AG04449 (cell line): Measurements from ENCODE around the gene OR56B1.

Source experiments
- CTCF ChIA-PET: fragments of 350-600 bp; formaldehyde crosslinking; extraction: SDS; loops from one replicate; lab custom pipeline; 2021; ENCODE audit warnings: antibody characterized with exemption; lab: Yijun Ruan, JAX
- POLR2A ChIA-PET: fragments of 400-600, 350-600 bp; formaldehyde crosslinking; extraction: SDS; loops from one replicate; lab custom pipeline; 2020; ENCODE audit warnings: antibody characterized with exemption, inconsistent platforms; lab: Yijun Ruan, JAX
- DNase-seq: peaks from one replicate; pipeline ENCODE4 v3.0.0-alpha.2; 2010; ENCODE audit warnings: low read depth, low spot score
- H3K4me3 ChIP-seq: 2 replicates; pipeline ENCODE4 v1.5.1; 2011; ENCODE audit warnings: low read depth, mild to moderate bottlenecking, control low read depth, low read length
- CTCF ChIP-seq: IDR thresholded peaks from one replicate; pipeline ENCODE4 v1.5.1; 2011; ENCODE audit warnings: mild to moderate bottlenecking, moderate library complexity, low read length, control low read depth, inconsistent platforms; ENCODE audit not compliant: insufficient read depth; ENCODE audit errors: missing control alignments

OR56B1 gene

GRCh38 chr11:5691964-5692361 lies 44.3 kb upstream of the OR56B1 start:
- no peak for TF ChIP-seq CTCF
- no peak overlapping the region for H3K4me3 ChIP-seq
- no peak for DNase-seq
- POLR2A ChIA-PET, result no interaction called here
- CTCF ChIA-PET, result interaction anchor here (2.3 kb wide), 1 partner anchor 92 kb away, joined by 6 read pairs; no protein-coding TSS in a partner anchor

DNA sequence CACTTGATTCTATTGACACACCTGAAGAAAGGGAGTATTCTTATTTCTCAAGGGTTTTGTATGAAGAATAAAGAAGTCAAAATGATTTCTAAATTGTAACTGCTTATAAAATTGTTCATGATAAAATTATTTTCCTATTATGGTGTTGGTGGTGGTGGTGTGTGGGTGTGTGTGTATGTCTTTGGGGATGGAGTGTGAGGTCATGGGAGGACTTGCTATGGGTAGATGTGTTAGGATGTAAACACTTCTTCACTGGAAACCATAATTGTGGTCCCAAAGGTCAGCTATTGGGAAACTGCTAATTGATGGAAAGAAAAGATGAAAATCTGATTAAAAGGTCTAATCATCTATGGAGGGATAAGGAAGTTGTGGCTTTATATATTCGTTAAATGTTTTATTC lies 41.6 kb upstream of the OR56B1 start:
- ChIA-PET POLR2A (no interaction called here), CTCF (no interaction called here)
- TF ChIP-seq CTCF, result no peak
- DNase-seq, result no peak
- H3K4me3 ChIP-seq, result no peak overlapping the region

- ChIA-PET CTCF (interaction anchor here (1.0 kb wide), 1 partner anchor 220 kb away, joined by 4 read pairs; no protein-coding TSS in a partner anchor), POLR2A (no interaction called here)
- H3K4me3 ChIP-seq, result no peak overlapping the region
- DNase-seq, result no peak
- TF ChIP-seq CTCF, result no peak
Observed at GRCh38 chr11:5695580-5695979, 40.7 kb upstream of the OR56B1 start.

- ChIA-PET POLR2A (no interaction called here), CTCF (no interaction called here)
- TF ChIP-seq CTCF, result no peak
- H3K4me3 ChIP-seq, result no peak overlapping the region
- no peak for DNase-seq
Observed at GRCh38 chr11:5696210-5696609, 40.0 kb upstream of the OR56B1 start.

- no peak overlapping the region for H3K4me3 ChIP-seq
- no peak for DNase-seq
- ChIA-PET POLR2A (interaction anchor here (0.6 kb wide), 1 partner anchor 159 kb away, joined by 3 read pairs; no protein-coding TSS in a partner anchor), CTCF (no interaction called here)
- TF ChIP-seq CTCF, result no peak
Observed at GRCh38 chr11:5698281-5698680, 38.0 kb upstream of the OR56B1 start.

- no peak for DNase-seq
- ChIA-PET CTCF (interaction anchor here (2.2 kb wide), 1 partner anchor 16 kb away, joined by 8 read pairs; the partner anchor contains the start of gene TRIM5), POLR2A (no interaction called here)
- no peak overlapping the region for H3K4me3 ChIP-seq
- no peak for TF ChIP-seq CTCF
Observed at GRCh38 chr11:5700421-5701054, 35.7 kb upstream of the OR56B1 start.
